ENCODE data around the gene UBE2D2.
"Not testable (repeated sequence)": the region's sequence is repeated elsewhere in the genome, so short reads cannot be mapped to it uniquely, and the experiment has no call there.

UBE2D2 gene

GRCh38 chr5:139549162-139549894, 11.8 kb upstream of the UBE2D2 start:
- no peak for DNase-seq

- DNase-seq, result not testable (repeated sequence)
Observed at GRCh38 chr5:139550051-139550872, 10.9 kb upstream of the UBE2D2 start.

GRCh38 chr5:139551191-139551889, 9.8 kb upstream of the UBE2D2 start:
- no peak for DNase-seq

- DNase-seq, result no peak
Observed at GRCh38 chr5:139552893-139553575, 8.1 kb upstream of the UBE2D2 start.

- no peak for DNase-seq
Observed at GRCh38 chr5:139554264-139554663, 6.9 kb upstream of the UBE2D2 start.

GRCh38 chr5:139557811-139558210, 3.3 kb upstream of the UBE2D2 start:
- no peak for DNase-seq

- DNase-seq, result no peak
Observed at GRCh38 chr5:139561655-139562451, 714 bp downstream of the UBE2D2 start.

GRCh38 chr5:139562847-139563246, 1.7 kb downstream of the UBE2D2 start:
- no peak for DNase-seq

GRCh38 chr5:139565411-139566305, 4.5 kb downstream of the UBE2D2 start:
- peak; percentile 24 for DNase-seq

- DNase-seq, result no peak
Observed at GRCh38 chr5:139566611-139567010, 5.5 kb downstream of the UBE2D2 start.

- no peak for DNase-seq
Observed at GRCh38 chr5:139569270-139569955, 8.3 kb downstream of the UBE2D2 start.

- no peak for DNase-seq
Observed at GRCh38 chr5:139571543-139571942, 10.4 kb downstream of the UBE2D2 start.

- DNase-seq, result no peak
Observed at GRCh38 chr5:139571966-139572365, 10.8 kb downstream of the UBE2D2 start.

GRCh38 chr5:139574641-139575312, 13.6 kb downstream of the UBE2D2 start:
- DNase-seq, result no peak

- no peak for DNase-seq
Observed at GRCh38 chr5:139575313-139575646, 14.1 kb downstream of the UBE2D2 start.

GRCh38 chr5:139575751-139576150, 14.6 kb downstream of the UBE2D2 start:
- peak; percentile 20 for DNase-seq

GRCh38 chr5:139577689-139578290, 16.7 kb downstream of the UBE2D2 start:
- DNase-seq, result no peak

GRCh38 chr5:139578325-139578724, 17.2 kb downstream of the UBE2D2 start:
- no peak for DNase-seq

- DNase-seq, result not testable (repeated sequence)
Observed at GRCh38 chr5:139582181-139582580, 21.0 kb downstream of the UBE2D2 start.
